ENCODE measurements around the gene ETV4. TPM values are rescaled to one million over a fixed set of nuclear protein-coding genes. Genes with fewer than 3 reads are reported as not detected.

ETV4 gene
- total and polyA plus RNA-seq, 2 of the 13 experiments (the other 11 are each of a cell fraction or from before 2014, with no cell fraction given): 128 to 330 TPM

- TF ChIP-seq ZNF281 (CRISPR knock-in tag; IDR thresholded peaks at IDR 0.05; ENCODE audit: borderline replicate concordance) (no peak; the same call in 1 of the 2 replicates), ZNF446 (CRISPR knock-in tag; IDR thresholded peaks at IDR 0.05) (no peak), STAT6 (CRISPR knock-in tag; IDR thresholded peaks at IDR 0.05; ENCODE audit: borderline replicate concordance) (no peak; the same call in 1 of the 2 replicates), ZNF260 (CRISPR knock-in tag; IDR thresholded peaks at IDR 0.05; ENCODE audit: borderline replicate concordance, low read depth) (no peak), ZSCAN30 (CRISPR knock-in tag; IDR thresholded peaks at IDR 0.05) (no peak), ZNF550 (CRISPR knock-in tag; IDR thresholded peaks at IDR 0.05; ENCODE audit: borderline replicate concordance) (no peak), ZNF564 (CRISPR knock-in tag; IDR thresholded peaks at IDR 0.05) (no peak), ZNF770 (CRISPR knock-in tag; IDR thresholded peaks at IDR 0.05) (no peak), SIX4 (CRISPR knock-in tag; IDR thresholded peaks at IDR 0.05) (peak; percentile 76), NRL (CRISPR knock-in tag; IDR thresholded peaks at IDR 0.05; ENCODE audit: borderline replicate concordance) (no peak), MBNL3 (CRISPR knock-in tag; conservative IDR thresholded peaks at IDR 0.05) (no peak), AHR (CRISPR knock-in tag; IDR thresholded peaks at IDR 0.05) (0 out of 2 replicates have a peak, but pooled peaks have one; percentile 20), FOXJ3 (CRISPR knock-in tag; IDR thresholded peaks at IDR 0.05; ENCODE audit: borderline replicate concordance) (no peak; the same call in 1 of the 2 replicates), ZNF639 (CRISPR knock-in tag; conservative IDR thresholded peaks at IDR 0.05) (no peak), ZNF350 (CRISPR knock-in tag; IDR thresholded peaks at IDR 0.05; ENCODE audit: borderline replicate concordance, low read depth) (peak; percentile 64; the same call in 1 of the 2 replicates), ZNF205 (CRISPR knock-in tag; IDR thresholded peaks at IDR 0.05) (peak; percentile 62; the same call in 1 of the 2 replicates), HMGXB4 (CRISPR knock-in tag; IDR thresholded peaks at IDR 0.05; ENCODE audit: borderline replicate concordance in 1 of 2, low read depth in 1 of 2) (peak in 1 of 2 experiments; percentile 36; a peak in 2 of 4 replicates)
Observed at GRCh38 chr17:43528319-43528987, 17.7 kb downstream of the ETV4 start (continued).
